ENCODE measurements around the gene FLNB. TPM values are rescaled to one million over a fixed set of nuclear protein-coding genes. Genes with fewer than 3 reads are reported as not detected.
A peak's percentile ranks its signal among the peaks of the same experiment; 100 is the strongest.

Gene FLNB
- total and polyA plus RNA-seq, 2 of the 13 experiments (the other 11 are each of a cell fraction or from before 2014, with no cell fraction given), result 106 to 130 TPM

- TF ChIP-seq PLSCR1 (CRISPR knock-in tag; IDR thresholded peaks at IDR 0.05; ENCODE audit: borderline replicate concordance), result no peak; the same call in 1 of the 2 replicates
- no peak for TF ChIP-seq ZNF780A (CRISPR knock-in tag; IDR thresholded peaks at IDR 0.05)
- TF ChIP-seq ARID2 (CRISPR knock-in tag; IDR thresholded peaks at IDR 0.05; ENCODE audit: borderline replicate concordance), result no peak
- TF ChIP-seq ZNF430 (CRISPR knock-in tag; IDR thresholded peaks at IDR 0.05), result peak; percentile 78
- peak; percentile 50; the same call in 1 of the 2 replicates for TF ChIP-seq MYC (CRISPR knock-in tag; IDR thresholded peaks at IDR 0.05; ENCODE audit: borderline replicate concordance)
- TF ChIP-seq THAP8 (CRISPR knock-in tag; IDR thresholded peaks at IDR 0.05; ENCODE audit: borderline replicate concordance), result no peak
- no peak for TF ChIP-seq ZNF562 (CRISPR knock-in tag; IDR thresholded peaks at IDR 0.05; ENCODE audit: borderline replicate concordance)
- TF ChIP-seq E2F5 (CRISPR knock-in tag; conservative IDR thresholded peaks at IDR 0.05), result no peak
- no peak for TF ChIP-seq MAFF (IDR thresholded peaks at IDR 0.05; ENCODE audit: low read depth, low read length)
- TF ChIP-seq FOXJ3 (CRISPR knock-in tag; IDR thresholded peaks at IDR 0.05; ENCODE audit: borderline replicate concordance), result peak; percentile 69; the same call in 1 of the 2 replicates
- TF ChIP-seq CREBL2 (CRISPR knock-in tag; IDR thresholded peaks at IDR 0.05; ENCODE audit: borderline replicate concordance), result no peak
- TF ChIP-seq ZFP82 (CRISPR knock-in tag; IDR thresholded peaks at IDR 0.05; ENCODE audit: borderline replicate concordance), result no peak
- TF ChIP-seq ZNF510 (CRISPR knock-in tag; IDR thresholded peaks at IDR 0.05; ENCODE audit: low read depth), result no peak
- TF ChIP-seq ZNF441 (CRISPR knock-in tag; IDR thresholded peaks at IDR 0.05; ENCODE audit: borderline replicate concordance), result peak; percentile 30; the same call in 1 of the 2 replicates
- TF ChIP-seq GTF2F1 (IDR thresholded peaks at IDR 0.05; ENCODE audit: low read length), result 0 out of 2 replicates have a peak, but pooled peaks have one; percentile 29
- peak; percentile 67; the same call in 1 of the 2 replicates for TF ChIP-seq MAZ (IDR thresholded peaks at IDR 0.05; ENCODE audit: borderline replicate concordance, low read depth, low read length)
- peak; percentile 62; the same call in 1 of the 2 replicates for TF ChIP-seq MAZ (CRISPR knock-in tag; IDR thresholded peaks at IDR 0.05; ENCODE audit: low read depth)
- TF ChIP-seq ZBTB8A (CRISPR knock-in tag; IDR thresholded peaks at IDR 0.05; ENCODE audit: borderline replicate concordance, low read depth), result no peak
- peak; percentile 46; the same call in 1 of the 2 replicates for TF ChIP-seq ARID4A (CRISPR knock-in tag; IDR thresholded peaks at IDR 0.05; ENCODE audit: borderline replicate concordance)
- TF ChIP-seq NR0B2 (CRISPR knock-in tag; IDR thresholded peaks at IDR 0.05), result no peak
Measured at GRCh38 chr3:58049143-58049785, 41.0 kb downstream of the FLNB start (continued).
